GM19023 (cell line): ENCODE results near the gene MICALL1.

Experiments used
- ATAC-seq: cut with Tn5 transposase; IDR thresholded peaks from one replicate; pipeline ENCODE4 v1.9.1; 2021; ENCODE audit warnings: mild to moderate bottlenecking, moderate library complexity; ENCODE audit not compliant: unreplicated experiment

Gene MICALL1

GRCh38 chr22:37982938-37983859, 77.1 kb downstream of the MICALL1 start:
- ATAC-seq, result no peak

GRCh38 chr22:37983860-37984791, 78.0 kb downstream of the MICALL1 start, which contains the start of gene SOX10:
TSS of gene SOX10 (minus strand) at chr22:37984555. CDS start at chr22:37983784, 771 bp downstream.
- ATAC-seq, result no peak

DNA sequence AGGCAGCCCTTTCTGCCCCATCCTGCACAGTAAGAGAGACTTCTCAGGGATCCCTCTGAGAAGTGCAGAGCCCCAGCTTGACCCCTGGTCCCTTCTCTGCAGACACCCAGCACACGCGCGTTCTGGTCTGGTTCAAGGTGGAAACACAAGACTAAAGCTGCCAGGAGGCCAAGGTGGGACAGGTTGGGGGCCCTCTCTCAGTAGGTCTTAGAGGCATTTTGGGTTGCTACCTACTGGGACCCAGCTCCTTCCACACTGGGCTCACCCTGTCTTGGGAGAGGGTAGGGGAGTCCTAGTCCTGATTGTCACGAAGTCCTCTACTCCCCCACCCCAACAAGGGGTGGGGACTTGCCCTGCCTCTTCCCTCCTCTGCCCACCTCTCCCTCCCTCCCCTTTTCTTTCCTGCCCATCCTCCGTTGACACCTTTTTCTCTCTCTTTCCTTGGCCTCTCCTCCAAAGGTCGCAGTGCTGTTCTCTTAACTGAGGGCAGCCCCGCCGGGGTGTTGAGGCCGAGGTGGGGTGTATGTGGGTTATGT, 79.0 kb downstream of the MICALL1 start:
- no peak for ATAC-seq

GRCh38 chr22:37985751-37986281, 79.7 kb downstream of the MICALL1 start:
- no peak for ATAC-seq

DNA sequence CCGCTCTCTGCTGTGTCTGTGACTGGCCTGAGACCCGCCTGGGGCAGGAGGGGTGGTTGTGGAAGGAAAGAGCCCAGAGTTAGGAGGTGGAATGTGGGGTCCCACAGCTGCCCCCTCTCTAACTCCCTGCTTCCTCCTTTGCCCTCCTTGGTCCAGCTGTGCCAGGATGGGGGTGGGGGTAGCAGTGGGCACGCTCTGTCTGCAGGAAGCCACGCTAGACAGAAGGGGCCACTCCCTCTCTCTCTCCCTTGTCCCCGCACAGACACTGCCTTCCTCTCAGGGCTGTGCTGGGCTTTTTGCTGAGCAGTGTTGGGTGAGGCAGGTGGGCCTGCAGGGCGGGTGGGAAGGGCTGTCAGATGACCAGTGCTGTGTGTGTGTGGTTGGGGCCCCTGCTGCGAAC, 80.3 kb downstream of the MICALL1 start:
- ATAC-seq, result no peak

GRCh38 chr22:37989146-37990045, 83.3 kb downstream of the MICALL1 start:
- ATAC-seq, result no peak

DNA sequence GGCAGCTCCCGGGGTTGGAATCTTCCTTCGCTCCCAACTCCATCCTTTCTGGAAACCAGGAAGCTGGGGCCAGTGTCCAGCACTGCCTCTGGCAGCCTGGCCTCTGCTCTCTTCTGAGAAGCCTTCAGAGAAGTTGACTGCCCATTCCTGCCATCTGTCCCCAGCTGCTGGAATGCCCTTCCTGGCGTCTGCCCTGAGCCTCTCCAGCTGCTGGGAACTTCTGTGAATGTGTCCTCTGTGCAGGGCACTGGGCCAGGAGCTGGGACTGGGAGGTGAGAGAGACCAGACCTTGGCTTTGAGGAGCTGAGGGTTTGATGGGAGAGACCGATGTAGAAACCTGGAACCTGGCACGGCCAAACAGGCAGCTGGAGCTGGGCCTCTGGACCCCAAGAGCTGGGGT, 84.2 kb downstream of the MICALL1 start:
- ATAC-seq, result no peak

DNA sequence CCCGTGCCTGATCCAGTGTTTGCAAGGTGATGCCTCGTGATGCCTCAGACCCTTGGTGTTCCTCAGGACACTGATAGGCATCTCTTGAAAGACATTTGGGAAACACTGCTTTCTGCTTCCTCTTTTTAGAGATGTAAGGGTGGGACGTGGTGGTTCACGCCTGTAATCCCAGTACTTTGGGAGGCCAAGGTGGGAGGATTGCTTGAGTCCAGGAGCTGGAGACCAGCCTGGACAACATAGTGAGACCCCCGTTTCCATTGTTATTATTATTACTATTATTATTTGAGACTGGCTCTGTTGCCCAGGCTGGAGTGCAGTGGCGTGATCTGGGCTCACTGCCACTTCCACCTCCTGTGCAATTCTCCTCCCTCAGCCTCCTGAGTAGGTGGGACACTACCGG, 84.8 kb downstream of the MICALL1 start:
- no peak for ATAC-seq

- ATAC-seq, result no peak
Observed at GRCh38 chr22:37991731-37992442, 85.8 kb downstream of the MICALL1 start.
